ENCODE measurements around the gene TMEM72.

The TMEM72 gene

DNA sequence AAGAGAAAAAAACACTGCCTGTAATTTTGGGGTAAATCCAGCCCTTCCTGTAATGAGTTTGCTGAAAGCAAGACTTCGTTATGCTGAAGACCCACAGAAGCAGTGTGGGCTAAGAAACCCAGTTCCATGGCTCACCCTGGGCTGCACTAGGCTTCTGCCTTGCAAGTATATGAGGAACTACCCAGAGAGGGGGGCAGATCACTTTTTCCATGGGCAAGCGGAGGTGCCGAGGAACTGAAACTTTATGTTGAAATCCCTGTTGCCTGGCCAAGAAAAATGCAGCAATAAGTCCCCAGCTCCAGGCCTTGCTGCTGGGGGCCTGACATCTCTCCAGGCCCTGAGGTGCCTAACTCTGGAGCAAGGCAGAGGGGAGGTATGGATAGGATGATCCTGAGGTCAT lies 57.0 kb downstream of the TMEM72 start:
- no peak for DNase-seq (ENCODE audit: low read depth)

DNA sequence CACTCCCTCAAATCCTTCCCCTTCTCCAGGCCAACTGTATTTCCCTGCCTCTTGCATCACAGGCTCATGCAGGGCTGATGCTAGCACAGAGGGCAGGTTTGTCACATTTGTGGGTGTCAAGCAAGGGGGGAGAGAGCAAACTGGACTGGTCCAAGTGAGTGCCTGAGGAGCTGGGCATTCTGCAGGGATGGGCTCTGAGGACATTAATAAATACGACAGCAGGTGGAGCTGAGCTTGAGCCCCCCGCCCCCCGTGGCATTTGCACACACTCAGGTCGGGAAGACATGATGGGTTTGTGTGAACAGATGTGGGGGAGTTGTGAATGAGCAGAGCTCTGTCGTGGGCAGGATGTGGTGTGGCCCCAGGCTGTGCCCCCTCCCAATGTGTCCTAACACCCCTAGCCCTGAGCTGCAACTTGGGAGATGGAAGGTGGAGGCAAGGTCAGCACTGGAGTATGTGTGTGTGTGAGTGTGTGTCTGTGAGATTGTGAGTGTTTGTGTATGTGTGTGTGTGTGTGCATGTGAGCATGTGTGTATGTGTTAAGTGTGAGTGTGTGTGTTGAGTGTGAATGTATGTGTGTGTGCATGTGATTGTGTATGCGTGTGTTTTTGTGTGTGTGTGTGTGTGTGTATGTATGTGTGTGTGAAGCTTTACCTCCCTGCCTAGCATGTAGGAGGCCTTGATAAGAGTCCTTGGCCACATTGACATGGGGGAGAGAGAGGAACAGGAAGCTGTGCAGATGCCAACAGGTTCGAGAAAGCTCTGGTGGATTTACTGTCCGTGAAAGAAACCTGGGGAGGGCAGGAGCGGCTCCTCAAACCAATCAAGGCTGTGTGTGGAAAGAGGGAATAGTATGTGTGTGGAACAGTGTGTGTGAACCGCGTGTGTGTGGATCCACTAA lies 57.6 kb downstream of the TMEM72 start:
- DNase-seq (ENCODE audit: low read depth), result no peak

DNA sequence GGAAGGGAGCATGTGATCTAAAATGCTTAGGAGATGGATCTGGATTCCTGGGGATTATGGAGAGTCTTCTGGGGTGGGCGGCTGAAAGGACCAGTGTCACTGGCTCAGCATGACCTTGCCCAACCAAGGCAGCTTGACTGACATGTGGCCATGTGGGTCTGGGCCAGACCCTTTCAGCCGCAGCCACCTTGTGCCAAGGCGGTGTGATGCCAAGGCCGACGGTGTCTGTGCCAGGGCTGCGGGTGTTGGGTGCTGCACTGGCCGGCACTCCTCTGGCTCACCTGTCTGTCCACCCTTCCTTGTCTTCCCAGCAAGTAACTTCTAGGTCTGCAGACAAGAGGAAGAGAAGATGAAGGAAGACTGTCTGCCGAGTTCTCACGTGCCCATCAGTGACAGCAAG lies 58.7 kb downstream of the TMEM72 start:
- DNase-seq (ENCODE audit: low read depth), result no peak

DNA sequence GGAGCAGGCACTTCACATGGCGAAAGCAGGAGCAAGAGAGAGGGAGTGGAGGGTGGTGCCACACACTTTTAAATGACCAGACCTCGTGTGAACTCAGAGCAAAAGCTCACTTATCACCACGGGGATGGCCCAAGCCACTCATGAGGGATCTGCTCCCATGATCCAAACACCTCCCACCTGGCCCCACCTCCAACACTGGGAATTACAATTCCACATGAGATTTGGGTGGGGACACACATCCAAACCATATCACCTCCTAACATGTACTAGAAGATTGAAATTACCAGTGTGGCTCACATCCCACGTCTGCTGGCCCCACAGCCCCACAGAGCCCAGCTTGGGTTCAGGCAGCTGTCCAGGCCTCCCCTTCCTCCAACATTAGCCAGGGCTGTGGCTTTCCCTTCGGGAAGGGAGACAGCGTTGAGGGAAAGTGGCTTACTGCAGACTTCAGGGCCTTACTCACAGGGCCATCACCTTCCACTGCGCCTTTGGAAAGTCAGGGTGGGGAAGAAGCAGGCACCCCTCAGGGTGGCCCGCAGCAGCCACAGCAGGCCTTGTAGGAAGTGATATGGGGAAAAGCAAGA lies 59.8 kb downstream of the TMEM72 start:
- DNase-seq (ENCODE audit: low read depth), result no peak

DNA sequence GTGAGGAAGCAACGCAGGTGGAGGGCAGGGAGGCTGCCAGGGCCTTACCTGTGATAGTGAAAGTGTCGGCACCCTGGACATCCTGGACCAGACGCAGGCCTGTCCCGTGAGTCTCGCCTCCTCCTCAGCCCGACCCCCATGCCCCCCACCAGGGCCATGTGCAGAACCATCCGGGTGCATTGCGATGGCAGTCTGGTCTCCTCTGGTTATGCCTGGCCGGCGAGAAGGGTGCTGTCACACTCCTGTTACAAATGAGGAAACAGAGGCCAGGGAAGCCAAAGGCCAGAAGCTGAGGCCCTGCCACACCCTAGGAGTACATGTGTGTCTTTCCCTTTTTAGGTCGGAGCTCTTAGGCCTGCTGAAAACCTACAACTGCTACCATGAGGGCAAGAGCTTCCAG lies 60.3 kb downstream of the TMEM72 start:
- DNase-seq (ENCODE audit: low read depth), result no peak

DNA sequence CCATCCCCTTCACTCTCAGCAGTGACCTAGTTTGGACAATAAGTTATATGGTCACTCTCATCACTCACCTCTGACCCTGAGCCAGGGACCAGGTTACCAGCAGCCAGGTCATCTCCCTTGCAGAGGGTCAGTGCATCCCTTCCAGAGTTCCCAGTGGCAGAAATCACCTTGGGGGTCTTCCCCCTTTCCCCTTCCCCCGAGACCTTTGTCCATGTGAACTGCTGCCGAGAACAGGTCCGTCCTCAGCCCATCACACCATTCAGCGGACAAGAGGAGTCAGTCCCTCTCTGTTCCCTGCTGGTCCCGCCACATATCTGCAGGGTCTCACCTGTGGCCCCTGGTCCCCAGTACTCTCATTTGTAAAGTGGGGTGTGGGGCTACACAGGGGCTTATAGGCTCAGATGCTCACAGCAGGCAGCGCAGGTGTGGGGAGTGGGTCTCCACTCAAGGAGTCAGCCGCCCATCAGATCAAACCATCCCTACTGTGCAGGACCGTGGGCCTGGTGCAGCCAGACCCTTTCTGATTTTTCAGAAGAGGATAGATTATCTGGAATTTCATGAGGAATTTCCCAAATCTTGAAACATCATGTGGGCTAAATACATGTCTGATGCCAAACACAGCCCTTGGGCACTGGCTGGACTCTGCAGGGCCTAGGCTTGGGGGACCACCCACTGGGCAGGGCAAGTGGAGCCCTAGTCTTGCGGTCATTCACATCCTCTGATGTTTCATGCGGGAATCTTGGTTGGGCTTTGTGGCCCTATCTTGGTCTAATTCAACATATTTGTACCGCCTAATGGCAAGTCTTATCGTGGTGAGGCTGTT lies 61.0 kb downstream of the TMEM72 start:
- no peak for DNase-seq (ENCODE audit: low read depth)

DNA sequence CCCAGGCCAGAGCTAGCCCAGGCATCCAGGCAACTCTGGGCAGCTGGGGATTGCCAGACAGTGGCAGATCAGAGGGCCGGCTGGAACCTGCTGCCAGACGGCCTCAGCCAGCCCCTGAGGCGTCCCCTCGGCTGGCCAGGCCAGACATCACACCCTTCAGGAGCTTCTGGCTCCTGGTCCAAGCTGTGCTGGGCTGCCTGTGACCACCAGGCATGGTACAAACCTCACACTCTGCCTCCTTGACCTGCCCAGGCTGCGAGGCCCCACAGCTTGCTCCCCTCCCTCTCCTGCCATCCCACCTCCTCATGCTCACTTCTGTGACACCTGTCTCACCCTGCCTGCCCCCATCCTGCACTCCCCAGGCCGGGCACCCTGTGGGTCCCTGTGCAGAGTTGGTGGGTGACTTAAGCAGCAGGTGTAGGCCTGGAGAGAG lies 61.8 kb downstream of the TMEM72 start:
- DNase-seq (ENCODE audit: low read depth), result no peak

DNA sequence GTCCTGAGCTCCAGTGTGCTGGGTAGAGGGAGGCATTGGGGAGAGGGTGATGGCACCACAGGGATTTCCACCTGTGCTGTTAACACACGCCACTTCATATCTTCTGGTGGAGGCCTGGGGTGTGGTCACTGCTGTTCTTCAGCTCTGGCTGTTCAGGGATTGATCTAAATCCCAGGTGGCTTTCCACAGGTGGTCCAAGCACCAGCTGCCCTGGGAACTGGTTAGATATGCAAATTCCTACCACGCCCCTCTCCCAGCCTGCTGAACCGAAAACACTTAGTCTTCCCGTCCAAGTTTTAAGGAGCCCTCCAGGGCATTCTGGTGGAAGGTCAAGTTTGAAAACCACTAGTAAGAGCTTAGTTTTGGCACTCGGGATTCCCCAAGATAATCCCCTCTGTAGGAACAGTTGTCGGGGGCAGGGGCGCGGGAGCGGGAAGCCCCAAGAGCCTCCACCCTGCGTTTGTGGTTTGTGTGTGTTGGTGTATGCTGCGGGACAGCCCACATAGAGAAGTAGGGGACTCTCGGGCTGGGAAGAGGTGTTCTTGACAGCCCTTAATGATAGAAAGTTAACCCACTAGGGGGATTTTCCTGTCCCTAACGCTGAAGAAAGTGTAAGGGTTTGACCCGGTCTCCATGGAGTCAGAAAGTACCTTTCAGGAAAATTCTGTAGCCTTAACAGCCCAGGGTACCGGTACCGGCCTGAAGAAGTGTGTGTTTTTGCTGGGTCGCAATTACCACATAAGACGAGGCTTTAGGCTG lies 62.4 kb downstream of the TMEM72 start:
- no peak for DNase-seq (ENCODE audit: low read depth)

DNA sequence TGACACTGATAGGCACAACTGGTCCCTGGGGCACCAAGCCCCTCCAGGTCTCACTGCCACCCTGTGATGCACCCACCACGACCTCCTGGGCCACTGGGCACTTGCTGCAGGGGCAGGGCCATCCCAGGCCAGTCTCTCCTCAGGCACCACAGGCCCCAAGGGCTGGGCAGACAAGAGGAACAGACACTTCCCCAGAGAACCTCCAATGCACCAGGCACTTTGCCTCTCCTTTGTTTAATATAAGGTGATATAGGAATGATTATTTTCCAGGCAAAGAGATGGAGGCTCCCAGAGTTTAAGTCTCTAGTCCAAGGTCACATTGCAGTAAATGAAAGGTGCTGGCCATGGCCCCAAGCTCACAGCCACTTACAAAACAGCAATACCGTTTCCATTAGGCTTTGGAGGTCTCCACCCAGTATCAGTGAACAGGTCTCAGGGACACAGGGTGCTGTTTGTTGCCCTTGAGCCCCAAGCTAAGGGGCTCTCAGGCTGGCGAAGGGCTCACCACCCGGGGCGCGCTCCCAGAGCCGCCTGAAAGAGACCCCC lies 63.0 kb downstream of the TMEM72 start:
- no peak for DNase-seq (ENCODE audit: low read depth)

DNA sequence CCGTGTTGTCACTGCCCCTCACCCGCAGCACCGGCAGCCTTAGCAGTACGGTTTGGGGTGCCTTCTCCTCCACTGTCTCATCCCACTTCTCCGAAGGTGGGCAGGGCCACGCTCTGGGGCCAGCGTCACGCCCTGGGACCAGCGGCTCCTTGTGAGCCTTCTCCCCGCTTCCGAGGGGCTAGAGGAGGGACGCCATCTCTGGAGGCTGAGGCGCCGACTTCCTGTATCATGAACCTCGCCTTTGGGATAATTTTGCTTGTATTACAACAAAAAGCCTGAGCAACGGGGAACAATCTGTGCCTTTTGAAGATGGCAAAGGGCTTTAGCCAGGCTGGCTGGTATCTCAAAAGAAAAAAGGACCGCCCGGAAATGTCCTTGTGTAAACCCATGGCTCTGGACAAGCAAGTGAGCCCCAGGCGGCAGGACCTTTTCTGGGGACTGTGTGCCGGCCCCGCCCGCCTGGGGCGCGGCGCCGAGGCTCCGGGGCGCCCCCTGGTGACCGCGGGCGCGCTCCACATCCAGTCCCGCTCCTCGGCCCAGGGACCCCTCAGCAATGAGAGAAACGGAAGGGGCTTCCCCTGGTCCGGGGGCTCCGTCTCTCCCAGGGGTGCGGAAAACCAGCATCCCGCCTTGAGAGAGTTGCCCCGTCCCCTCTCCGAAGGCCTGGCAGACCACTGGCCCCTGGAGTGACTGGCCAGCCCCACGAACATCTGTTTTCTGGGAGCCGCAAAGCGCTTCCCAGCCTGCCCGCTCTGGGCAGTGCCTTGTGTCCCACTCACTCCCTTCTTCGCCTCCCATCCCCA lies 63.7 kb downstream of the TMEM72 start:
- no peak for DNase-seq (ENCODE audit: low read depth)

DNA sequence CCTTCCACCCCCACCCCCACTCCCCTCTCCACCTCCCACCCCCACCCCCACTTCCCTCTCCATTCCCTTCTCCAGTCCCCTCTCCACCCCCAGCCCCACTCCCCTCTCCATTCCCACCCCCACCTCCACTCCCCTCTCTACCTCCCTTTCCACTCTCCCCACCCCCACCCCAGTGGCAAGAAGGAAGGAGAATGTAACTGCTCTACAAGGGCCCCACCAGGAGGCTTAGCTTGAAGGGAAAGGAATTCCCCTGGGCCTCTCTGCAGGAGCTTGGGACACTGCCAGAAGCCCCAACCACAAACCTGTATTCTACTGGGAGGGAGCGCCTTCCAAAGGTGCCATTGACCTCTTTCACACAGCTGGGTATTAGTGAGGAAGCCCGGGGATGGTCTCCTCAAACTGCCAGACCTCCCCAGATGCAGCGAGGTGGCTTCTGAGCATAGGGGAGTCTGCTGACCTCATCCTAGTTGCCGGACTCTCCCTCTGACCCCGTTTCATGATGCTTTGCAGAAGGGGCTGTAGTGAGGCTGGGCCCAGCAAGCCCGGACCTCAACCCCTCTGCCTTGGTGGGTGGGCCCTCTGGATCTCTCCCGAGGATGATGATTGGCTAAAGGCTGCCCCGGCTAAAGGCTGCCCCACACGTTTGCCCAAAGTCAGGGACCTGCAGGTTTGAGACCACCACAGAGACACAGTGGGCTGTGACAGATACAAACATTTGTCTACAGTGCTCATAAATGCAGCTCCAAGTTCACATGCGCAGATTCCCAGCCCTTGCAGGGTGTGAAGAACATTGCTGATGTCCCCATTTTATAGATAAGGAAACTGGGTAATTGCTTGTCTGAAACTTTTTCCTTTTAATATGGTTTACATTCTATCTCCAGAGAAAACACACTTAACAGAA lies 64.5 kb downstream of the TMEM72 start:
- DNase-seq (ENCODE audit: low read depth), result no peak

DNA sequence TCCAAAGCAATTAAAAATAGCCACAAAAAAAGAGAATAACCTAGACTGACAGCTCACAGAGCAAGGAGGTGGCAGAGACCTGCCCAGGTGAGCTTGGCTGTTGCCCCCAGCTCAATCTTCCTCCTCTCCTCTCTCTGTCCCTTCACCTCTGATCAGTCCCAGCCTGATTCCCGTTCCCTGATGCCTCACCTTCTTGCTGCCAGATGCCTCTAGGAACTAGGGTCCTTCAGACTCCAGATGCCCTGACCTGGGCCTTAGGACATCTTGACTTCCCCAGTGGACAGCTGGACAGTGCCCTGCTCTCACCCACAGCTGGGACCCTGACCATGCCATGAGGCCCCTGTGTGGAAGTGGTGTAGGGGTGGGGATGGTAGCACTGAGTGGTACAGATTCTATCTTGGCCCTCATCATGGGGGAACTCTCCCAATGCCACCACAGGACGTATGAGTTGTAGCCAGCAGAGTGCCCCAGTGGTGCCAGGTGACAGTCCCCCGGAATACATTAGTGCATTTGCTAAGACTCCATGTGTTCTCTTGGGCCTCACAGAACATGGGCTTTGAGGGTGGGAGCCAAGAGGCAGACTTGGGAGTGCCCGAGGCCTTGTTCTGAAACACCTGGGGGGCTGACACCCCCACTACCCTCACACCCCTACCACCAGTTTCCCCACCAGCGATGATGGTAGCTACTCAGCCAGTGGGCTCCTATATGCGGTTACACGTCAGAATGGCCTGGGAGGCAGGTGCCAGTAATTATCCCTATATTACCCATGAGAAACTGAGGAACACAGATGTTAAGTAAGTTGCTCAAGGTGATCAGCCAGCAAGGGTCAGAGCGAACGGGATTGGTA lies 65.4 kb downstream of the TMEM72 start:
- DNase-seq (ENCODE audit: low read depth), result no peak

DNA sequence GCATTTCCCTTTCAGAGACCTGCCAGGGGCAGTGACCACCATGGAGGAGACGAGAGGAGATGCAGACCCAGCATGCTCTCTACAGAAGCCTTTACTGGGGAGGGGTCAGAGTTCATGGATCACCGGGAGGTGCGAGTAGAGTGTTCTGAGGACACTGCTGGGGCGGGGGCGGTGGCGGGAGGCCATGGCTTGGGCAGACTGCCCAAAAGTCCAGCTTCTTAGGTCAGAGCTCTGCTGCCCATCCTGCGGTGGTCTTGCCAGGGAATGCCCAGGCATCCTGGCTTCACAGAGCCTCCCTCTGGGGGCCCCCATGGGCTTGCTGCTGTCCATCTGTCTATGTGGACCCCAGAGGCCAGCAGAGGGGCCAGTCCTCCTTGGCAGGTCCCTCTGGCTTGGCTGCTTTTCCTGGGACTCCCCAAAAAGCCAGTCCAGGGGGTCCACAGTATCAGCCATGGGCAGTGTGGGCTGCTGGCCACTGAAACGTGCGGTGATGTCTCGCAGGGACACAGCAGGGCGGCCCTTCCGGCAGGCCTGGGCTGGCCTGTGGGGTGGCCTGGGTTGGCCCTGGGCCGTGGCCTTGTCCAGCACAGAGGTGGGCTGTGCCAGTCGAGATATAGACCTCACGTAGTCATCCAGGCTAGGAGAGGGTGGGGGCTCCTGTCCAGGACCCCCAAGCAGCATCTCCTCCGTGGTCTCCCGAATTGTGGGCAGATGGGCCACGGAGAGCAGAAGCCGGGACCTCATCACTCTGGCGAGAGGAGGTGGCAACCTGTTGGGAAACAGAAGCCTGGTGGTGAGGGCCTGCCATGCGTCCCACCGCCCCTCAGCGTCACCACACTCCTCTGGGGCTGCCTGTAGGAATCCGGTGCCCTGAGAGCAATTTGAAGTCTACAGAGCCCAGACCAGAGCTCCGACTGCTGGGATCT lies 66.4 kb downstream of the TMEM72 start:
- DNase-seq (ENCODE audit: low read depth), result no peak

DNA sequence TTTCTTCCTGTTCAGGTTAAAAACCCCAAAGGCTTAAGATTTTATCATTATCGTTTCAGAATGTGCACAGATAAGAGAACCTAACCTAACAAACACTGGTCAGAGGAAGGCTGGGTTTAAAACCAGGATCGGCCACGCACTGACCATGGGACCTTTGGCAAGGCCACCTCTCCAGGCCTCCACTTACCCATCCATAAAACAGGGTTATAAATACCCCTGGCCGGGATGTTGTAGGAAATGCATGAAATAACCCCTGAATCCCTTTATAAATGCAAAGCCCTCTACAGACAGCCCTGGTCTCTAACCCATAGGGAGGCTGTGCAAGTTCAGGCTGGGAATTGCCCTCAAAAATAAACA lies 67.1 kb downstream of the TMEM72 start:
- no peak for DNase-seq (ENCODE audit: low read depth)

DNA sequence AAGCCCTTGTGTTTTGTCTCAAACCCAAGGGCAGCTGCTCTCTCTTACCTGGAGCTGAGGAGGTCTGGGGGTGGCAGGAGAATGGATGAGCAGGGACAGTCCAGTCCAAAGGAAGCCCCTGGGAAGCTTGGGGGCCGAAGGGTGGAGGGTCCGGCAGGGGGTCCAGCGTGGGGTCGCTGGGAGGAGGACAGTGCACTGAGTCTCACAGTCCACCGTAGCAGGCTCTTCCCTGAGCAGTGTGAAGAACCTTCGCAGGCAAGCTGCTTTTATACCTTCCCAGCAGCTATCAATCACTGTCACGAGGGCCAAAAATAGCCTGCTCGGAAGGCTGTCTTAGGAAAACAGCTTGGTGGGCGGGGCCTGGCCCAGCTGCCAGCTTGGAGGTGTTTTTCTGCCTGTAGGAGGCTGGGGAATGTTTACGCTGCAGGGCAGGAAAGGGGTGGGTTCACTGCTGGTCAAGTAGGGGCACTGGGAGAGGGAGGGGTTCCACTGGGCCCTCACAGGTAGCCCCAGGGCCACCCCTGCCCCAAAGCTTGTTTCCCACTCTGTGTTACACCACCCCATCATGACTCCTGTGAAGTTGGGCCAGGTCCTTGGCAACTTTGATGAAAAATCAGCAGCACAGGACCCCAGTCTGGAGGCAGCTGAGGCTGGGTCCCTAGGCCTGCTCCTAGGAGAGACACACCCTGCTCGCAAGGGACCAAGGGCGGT lies 67.6 kb downstream of the TMEM72 start, which contains the start of gene DEPP1:
TSS of gene DEPP1 (minus strand) at position 240 of the 711 bp plus-strand sequence. CDS start 779 bp downstream, outside the sequence.
- no peak for DNase-seq (ENCODE audit: low read depth)

DNA sequence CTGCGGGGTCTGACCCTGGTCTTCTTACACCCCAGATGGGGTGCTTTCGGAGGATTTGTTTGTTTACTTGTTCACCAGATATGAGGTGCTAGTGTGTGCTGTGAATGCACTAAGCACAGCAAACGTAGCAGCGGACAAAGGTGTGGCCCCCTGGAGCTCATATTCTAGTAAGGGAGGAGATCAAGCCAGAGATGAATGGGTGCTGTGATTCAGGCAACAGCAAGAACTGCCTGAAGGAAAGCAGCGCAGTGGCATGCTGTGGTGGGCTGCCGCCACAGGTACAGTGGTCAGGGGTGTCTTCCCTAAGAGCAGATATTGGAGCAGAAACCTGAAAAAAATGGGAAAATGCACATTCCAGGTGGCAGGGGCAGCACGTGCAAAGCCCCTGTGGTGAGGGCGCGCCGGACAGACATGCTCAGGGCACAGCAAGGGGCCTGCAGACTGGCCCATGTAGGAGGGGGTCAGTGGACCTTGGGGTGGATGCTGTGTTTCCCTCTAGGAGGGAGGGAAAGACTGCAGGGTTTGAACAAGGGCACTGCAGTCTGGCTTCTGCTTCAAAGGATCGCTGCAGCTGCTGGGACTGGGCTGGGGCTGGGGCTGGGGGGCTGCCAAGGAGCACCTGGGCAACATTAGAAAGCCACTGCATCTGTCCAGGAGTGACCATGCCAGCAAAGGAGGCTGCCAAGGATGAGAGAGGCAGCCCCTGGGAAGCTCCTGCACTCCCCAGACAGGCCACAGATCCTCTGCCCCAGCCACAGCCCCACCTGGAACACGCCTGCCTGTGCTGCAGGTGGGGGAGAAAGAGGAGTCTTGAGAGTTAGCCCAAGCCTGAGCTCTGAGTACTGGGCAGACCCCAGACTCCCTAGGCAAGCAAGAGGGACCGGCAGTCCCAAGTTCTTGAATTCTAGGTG lies 68.4 kb downstream of the TMEM72 start:
- no peak for DNase-seq (ENCODE audit: low read depth)
